BJ (cell line): ENCODE measurements around the gene MFAP1. TPM values are rescaled to one million over a fixed set of nuclear protein-coding genes. Genes with fewer than 3 reads are reported as not detected.

Experiments
- CTCF ChIA-PET: fragments of 350-600 bp; formaldehyde crosslinking; extraction: SDS; loops from one replicate; lab custom pipeline; 2021; ENCODE audit warnings: antibody characterized with exemption, inconsistent platforms; lab: Yijun Ruan, JAX
- POLR2A ChIA-PET: fragments of 300-600 bp; sonication (Branson Sonifier 250); formaldehyde crosslinking; extraction: SDS; loops from one replicate; lab custom pipeline; 2021; ENCODE audit warnings: antibody characterized with exemption; lab: Charles Lee
- DNase-seq: peaks from one replicate; pipeline ENCODE4 v3.0.0-alpha.2; 2011; ENCODE audit warnings: low read depth
- H3K27me3 ChIP-seq: 2 replicates; pipeline ENCODE4 v1.6.0; 2011; ENCODE audit warnings: low read length; ENCODE audit not compliant: control insufficient read depth, insufficient read depth
- H3K36me3 ChIP-seq: 2 replicates; pipeline ENCODE4 v1.5.1; 2011; ENCODE audit warnings: low read length; ENCODE audit not compliant: control insufficient read depth, insufficient read depth
- H3K4me3 ChIP-seq: 2 replicates; pipeline ENCODE4 v1.5.1; 2011; ENCODE audit warnings: low read depth, mild to moderate bottlenecking, control low read depth, low read length
- polyA plus RNA-seq: library from polyadenylated mRNA; depleted of rRNA; stranded (reverse); fragments of >200 nt; gene quantifications from 2 replicates; pipeline ENCODE4 v1.2.3, GENCODE V29; 2011
- TF ChIP-seq, protein P1 (sequence below): IDR thresholded peaks from 2 replicates; pipeline ENCODE4 v1.5.1; 2011; ENCODE audit warnings: low read depth, mild to moderate bottlenecking, control low read depth, inconsistent platforms, low read length, moderate library complexity; ENCODE audit not compliant: insufficient read depth

MFAP1 gene
- polyA plus RNA-seq, 1 experiment = 13.1 TPM

DNA sequence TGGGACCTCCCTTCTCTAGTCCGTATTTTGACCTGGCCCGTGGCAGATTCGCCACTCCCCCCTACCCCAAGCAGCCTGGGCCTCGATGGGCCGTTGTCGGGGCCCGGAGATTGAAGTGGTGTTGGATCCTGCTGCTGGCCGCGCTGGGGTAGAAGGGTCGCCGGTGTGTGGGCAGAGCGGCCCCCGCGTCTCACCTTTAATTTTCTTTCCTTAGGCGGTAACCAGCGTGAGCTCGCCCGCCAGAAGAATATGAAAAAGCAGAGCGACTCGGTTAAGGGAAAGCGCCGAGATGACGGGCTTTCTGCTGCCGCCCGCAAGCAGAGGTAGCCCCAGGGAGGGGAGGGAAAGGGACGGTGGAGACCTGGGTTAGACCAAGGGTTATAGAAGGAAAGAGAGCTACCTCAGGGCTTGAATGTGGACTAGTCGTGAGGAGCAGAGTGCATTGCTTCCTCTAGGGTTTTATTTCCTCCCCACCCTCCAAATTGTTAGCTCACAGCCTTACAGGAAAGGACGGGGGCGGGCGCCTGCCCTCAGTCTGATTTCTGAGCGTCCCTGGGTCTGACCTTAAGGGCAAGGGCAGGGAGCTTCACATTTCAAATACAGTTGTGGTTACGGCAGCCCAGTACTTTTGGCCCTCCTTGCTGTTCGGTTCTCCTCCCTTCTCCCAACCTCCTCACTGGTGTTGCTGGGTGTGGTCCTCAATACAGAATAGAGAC is 31.6 kb downstream of the MFAP1 start:
- H3K4me3 ChIP-seq = peak overlapping the region; percentile 89
- TF ChIP-seq, protein P1, sequence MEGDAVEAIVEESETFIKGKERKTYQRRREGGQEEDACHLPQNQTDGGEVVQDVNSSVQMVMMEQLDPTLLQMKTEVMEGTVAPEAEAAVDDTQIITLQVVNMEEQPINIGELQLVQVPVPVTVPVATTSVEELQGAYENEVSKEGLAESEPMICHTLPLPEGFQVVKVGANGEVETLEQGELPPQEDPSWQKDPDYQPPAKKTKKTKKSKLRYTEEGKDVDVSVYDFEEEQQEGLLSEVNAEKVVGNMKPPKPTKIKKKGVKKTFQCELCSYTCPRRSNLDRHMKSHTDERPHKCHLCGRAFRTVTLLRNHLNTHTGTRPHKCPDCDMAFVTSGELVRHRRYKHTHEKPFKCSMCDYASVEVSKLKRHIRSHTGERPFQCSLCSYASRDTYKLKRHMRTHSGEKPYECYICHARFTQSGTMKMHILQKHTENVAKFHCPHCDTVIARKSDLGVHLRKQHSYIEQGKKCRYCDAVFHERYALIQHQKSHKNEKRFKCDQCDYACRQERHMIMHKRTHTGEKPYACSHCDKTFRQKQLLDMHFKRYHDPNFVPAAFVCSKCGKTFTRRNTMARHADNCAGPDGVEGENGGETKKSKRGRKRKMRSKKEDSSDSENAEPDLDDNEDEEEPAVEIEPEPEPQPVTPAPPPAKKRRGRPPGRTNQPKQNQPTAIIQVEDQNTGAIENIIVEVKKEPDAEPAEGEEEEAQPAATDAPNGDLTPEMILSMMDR = peak; percentile 29; the same call in 1 of the 2 replicates
- ChIA-PET POLR2A (no interaction called here), CTCF (interaction anchor here (2.8 kb wide), 1 partner anchor 16 kb away, joined by 11 read pairs; the partner anchor contains the start of gene ELL3)
- no peak for DNase-seq
- H3K27me3 ChIP-seq = no peaks in the 10 kb centered on the region
- H3K36me3 ChIP-seq = peaks cover 23% of the 10 kb centered on the region

DNA sequence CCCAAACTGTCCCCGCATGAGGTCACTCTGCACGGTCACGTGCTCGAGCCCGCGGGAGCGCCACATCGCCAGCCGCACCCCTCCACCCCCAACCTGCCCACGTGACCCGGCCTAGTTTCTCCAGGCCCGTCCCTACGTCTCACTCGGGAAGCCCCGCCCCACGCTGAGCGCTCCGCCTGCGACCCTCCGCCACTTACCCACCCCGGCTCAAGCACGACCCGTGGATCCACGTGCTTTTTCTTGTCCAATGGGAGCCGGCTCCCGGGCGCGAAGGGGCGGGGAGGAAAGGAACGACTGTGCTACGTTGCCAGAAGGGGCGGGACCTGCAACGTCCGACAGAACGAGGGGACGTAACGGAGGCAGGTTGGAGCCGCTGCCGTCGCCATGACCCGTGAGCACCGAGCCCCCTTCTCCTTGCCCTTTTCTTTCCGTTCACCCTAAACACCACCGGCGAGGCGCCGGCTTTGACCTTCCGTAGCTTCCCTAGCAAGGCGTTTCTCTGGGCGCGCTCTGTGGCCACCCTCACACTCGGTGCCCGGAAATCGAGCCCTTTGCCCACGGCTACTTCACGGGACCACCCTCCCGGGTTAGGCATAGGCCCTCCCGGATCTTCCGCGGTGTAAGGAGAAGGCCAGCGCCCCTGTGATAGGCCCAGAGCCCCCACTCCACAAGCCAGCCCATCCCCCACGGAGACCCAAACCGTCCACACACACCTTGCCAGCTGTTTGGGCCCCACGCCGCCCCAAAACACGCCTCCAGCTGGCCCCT is 32.3 kb downstream of the MFAP1 start, which contains the start of gene SERF2:
Gene SERF2 (plus strand): TSS at position 328 of the 768 bp plus-strand sequence. CDS start 57 bp downstream, at position 385.
- no peaks in the 10 kb centered on the region for H3K27me3 ChIP-seq
- peak within 1 kb of the TSS; percentile 89 for H3K4me3 ChIP-seq
- TF ChIP-seq, protein P1 = no peak
- ChIA-PET CTCF (interaction anchor here (1.0 to 2.8 kb wide), 2 partner anchors 8 to 15 kb away, joined by 3 to 11 read pairs; partner anchors contain the start of genes ELL3, HYPK and SERINC4), POLR2A (no interaction called here)
- peaks cover 23% of the 10 kb centered on the region for H3K36me3 ChIP-seq
- DNase-seq = peak; percentile 99

DNA sequence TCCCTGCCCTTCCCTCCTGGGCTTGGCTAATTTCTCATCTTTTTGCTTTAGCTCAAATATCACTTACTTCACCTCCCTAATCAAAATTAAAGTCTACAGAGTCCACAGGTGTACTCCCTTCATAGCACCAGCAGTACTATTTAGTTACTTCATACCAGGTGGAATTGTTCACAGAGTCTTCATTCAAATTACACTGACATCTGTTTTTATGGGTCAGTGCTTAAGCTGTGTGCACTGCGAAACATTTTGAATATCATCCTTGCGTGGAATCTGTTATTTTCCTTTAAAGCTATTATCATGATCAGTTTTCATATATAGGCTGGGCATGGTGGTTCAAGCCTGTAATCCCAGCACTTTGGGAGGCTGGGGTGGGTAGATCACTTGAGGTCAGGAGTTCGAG is 35.1 kb downstream of the MFAP1 start:
- Histone ChIP-seq H3K36me3 (peaks cover 10% of the 10 kb centered on the region), H3K27me3 (no peaks in the 10 kb centered on the region), H3K4me3 (no peak overlapping the region)
- ChIA-PET CTCF (interaction anchor here (1.3 to 2.8 kb wide), 3 partner anchors 8 to 12 kb away, joined by 5 to 8 read pairs (median 5); partner anchors contain the start of gene ELL3), POLR2A (interaction anchor here (0.5 kb wide), 1 partner anchor 9 kb away, joined by 5 read pairs; no protein-coding TSS in a partner anchor)
- TF ChIP-seq, protein P1 = no peak
- no peak for DNase-seq

DNA sequence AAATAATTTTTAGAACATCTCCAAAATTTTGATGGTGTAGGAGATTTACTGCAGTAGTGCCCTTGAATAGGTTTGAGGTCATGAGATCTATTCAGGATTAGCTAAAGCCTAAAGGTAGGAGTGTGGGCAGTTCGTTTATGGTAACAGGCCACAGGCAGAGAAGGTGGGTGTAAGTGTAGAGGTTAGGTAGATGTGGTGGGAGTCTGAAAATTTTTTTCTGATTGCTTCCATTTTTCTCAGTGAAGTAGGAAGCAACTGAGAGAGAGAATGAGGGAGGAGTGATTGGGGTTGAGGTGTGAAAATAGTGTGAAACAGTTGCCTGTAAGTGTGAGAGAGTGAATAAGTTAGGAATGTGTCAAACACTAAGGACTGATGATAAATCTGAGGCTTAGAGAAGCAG is 45.5 kb downstream of the MFAP1 start:
- TF ChIP-seq, protein P1 = no peak
- Histone ChIP-seq H3K36me3 (no peaks in the 10 kb centered on the region; the same call in 1 of the 2 replicates), H3K4me3 (no peak overlapping the region), H3K27me3 (no peaks in the 10 kb centered on the region)
- POLR2A ChIA-PET = no interaction called here
- DNase-seq = no peak
- CTCF ChIA-PET = interaction anchor here (1.0 kb wide), 1 partner anchor 10 kb away, joined by 3 read pairs; no protein-coding TSS in a partner anchor
